Measurements from ENCODE around the gene OR5K2.

DNA sequence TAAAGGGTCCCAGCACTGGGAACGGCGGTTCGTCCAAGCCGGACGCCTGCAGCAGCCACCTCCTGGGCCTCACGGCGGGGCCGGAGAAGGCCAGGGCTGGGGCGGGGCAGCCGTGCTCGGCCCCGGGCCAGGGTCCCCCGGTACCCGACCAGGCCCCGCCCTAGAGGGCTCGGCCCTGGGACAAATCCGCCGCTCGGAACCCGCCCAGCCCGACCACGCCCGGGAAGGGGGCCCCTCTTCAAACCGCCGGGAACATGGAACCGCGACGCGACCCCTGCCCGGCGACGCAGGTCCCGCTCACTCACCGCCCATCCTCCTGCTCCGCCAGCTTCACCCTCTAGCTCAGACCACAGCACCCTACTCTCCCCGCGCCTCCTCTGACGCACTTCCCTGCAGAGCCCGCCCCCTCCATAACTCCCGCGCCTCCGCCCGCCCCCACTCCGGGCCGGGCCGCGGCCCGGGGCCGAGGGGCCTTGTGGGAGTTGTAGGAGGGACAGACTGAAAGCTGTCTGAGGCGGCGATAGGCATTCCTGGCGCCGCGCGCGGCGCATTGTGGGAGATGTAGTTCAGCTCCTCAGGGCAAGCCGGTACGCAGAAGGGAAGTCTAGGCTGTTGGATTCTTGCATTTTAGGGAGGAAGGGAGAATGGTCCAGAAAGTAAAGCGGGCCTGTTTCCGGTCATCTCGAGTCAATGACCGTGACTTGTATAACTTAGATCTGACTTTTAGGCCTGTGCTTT is 25.2 kb downstream of the OR5K2 start, which contains the start of gene CLDND1:
- no peak for TF ChIP-seq EZH2 (IDR thresholded peaks at IDR 0.05; ENCODE audit: borderline replicate concordance, insufficient read depth, low read depth, low read length, poor library complexity, severe bottlenecking)
- TF ChIP-seq, protein P1, sequence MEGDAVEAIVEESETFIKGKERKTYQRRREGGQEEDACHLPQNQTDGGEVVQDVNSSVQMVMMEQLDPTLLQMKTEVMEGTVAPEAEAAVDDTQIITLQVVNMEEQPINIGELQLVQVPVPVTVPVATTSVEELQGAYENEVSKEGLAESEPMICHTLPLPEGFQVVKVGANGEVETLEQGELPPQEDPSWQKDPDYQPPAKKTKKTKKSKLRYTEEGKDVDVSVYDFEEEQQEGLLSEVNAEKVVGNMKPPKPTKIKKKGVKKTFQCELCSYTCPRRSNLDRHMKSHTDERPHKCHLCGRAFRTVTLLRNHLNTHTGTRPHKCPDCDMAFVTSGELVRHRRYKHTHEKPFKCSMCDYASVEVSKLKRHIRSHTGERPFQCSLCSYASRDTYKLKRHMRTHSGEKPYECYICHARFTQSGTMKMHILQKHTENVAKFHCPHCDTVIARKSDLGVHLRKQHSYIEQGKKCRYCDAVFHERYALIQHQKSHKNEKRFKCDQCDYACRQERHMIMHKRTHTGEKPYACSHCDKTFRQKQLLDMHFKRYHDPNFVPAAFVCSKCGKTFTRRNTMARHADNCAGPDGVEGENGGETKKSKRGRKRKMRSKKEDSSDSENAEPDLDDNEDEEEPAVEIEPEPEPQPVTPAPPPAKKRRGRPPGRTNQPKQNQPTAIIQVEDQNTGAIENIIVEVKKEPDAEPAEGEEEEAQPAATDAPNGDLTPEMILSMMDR (IDR thresholded peaks at IDR 0.05), result no peak

Data from B cell (primary cell).